Measurements from ENCODE around the gene EPHA6. TPM values are rescaled to one million over a fixed set of nuclear protein-coding genes. Genes with fewer than 3 reads are reported as not detected.
"Not testable (repeated sequence)": the region's sequence is repeated elsewhere in the genome, so short reads cannot be mapped to it uniquely, and the experiment has no call there.

The EPHA6 gene
- total RNA-seq, 6 donors from 2014 or later: 0.14 to 1.0 (median 0.57) TPM; not detected in 3

GRCh38 chr3:97510795-97511194 is 696.4 kb downstream of the EPHA6 start:
- ATAC-seq (ENCODE audit: low FRiP score in 2 of 2) (no peak), DNase-seq (no peak)
- WGBS, 2 donors: 54 to 80% methylated on average over 4 of the region's 4 CpGs

GRCh38 chr3:97515076-97515475 is 700.7 kb downstream of the EPHA6 start:
- no peaks in the 10 kb centered on the region for H3K9me3 ChIP-seq
- DNase-seq (no peak), ATAC-seq (ENCODE audit: low FRiP score in 2 of 2) (no peak)
- TF ChIP-seq CTCF (IDR thresholded peaks at IDR 0.05) (no peak), EP300 (IDR thresholded peaks at IDR 0.05) (no peak), POLR2A (IDR thresholded peaks at IDR 0.05) (no peak), POLR2AphosphoS5 (IDR thresholded peaks at IDR 0.05) (no peak)
- no peaks in the 10 kb centered on the region for H3K27me3 ChIP-seq
- H3K4me3 ChIP-seq: no peak overlapping the region
- WGBS, 2 donors: 80 to 85% methylated on average over 2 of the region's 2 CpGs
- H3K4me1 ChIP-seq: no peaks in the 10 kb centered on the region
- H3K36me3 ChIP-seq: no peaks in the 10 kb centered on the region
- H3K27ac ChIP-seq: no peak overlapping the region

More at GRCh38 chr3:97510795-97511194, 696.4 kb downstream of the EPHA6 start:
- Histone ChIP-seq H3K36me3 (no peaks in the 10 kb centered on the region), H3K4me1 (no peaks in the 10 kb centered on the region), H3K27me3 (no peaks in the 10 kb centered on the region), H3K27ac (no peak overlapping the region), H3K9me3 (no peaks in the 10 kb centered on the region), H3K4me3 (no peak overlapping the region)
- TF ChIP-seq CTCF (IDR thresholded peaks at IDR 0.05): no peak

- no peak for ATAC-seq (ENCODE audit: low FRiP score in 2 of 2)
- no peaks in the 10 kb centered on the region for H3K4me1 ChIP-seq
- H3K27me3 ChIP-seq: no peaks in the 10 kb centered on the region
- no peak for TF ChIP-seq POLR2A (IDR thresholded peaks at IDR 0.05)
- TF ChIP-seq EP300 (IDR thresholded peaks at IDR 0.05): no peak
- TF ChIP-seq CTCF (IDR thresholded peaks at IDR 0.05): no peak
- TF ChIP-seq POLR2AphosphoS5 (IDR thresholded peaks at IDR 0.05): no peak
- no peaks in the 10 kb centered on the region for H3K9me3 ChIP-seq
- no peak overlapping the region for H3K4me3 ChIP-seq
- 79 to 82% methylated on average over 2 of the region's 2 CpGs for WGBS, 2 donors
- DNase-seq: no peak
- H3K27ac ChIP-seq: no peak overlapping the region
- no peaks in the 10 kb centered on the region for H3K36me3 ChIP-seq
These were observed 716.3 kb downstream of the EPHA6 start for GRCh38 chr3:97530691-97531090.

- DNase-seq: peak in 1 of 2 donors; percentile 20
- H3K27me3 ChIP-seq: not testable (repeated sequence)
These were observed 733.2 kb downstream of the EPHA6 start for GRCh38 chr3:97547573-97547972.

GRCh38 chr3:97550408-97550807 is 736.0 kb downstream of the EPHA6 start:
- no peak for TF ChIP-seq POLR2A (IDR thresholded peaks at IDR 0.05)
- TF ChIP-seq CTCF (IDR thresholded peaks at IDR 0.05): no peak
- TF ChIP-seq POLR2AphosphoS5 (IDR thresholded peaks at IDR 0.05): no peak
- TF ChIP-seq EP300 (IDR thresholded peaks at IDR 0.05): no peak
- no peak overlapping the region for H3K27ac ChIP-seq
- DNase-seq (no peak), ATAC-seq (ENCODE audit: low FRiP score in 2 of 2) (no peak)
- no peak overlapping the region for H3K4me3 ChIP-seq
- no peaks in the 10 kb centered on the region for H3K36me3 ChIP-seq
- peaks cover 0 to 4% (median 3%) of the 10 kb centered on the region in 4 donors for H3K9me3 ChIP-seq
- no peaks in the 10 kb centered on the region for H3K27me3 ChIP-seq
- no peaks in the 10 kb centered on the region for H3K4me1 ChIP-seq
- 70 to 73% methylated on average over 2 of the region's 2 CpGs for WGBS, 2 donors

More at GRCh38 chr3:97547573-97547972, 733.2 kb downstream of the EPHA6 start:
- H3K4me1 ChIP-seq; ATAC-seq (ENCODE audit: low FRiP score in 2 of 2); H3K36me3 ChIP-seq; H3K27ac ChIP-seq; H3K4me3 ChIP-seq; H3K9me3 ChIP-seq: not testable (repeated sequence)
- 82 to 87% methylated on average over 4 to 6 of the region's 6 CpGs for whole genome bisulfite sequencing, 2 donors
